Measurements from ENCODE around the gene GLG1.
"Not testable (repeated sequence)": the region's sequence is repeated elsewhere in the genome, so short reads cannot be mapped to it uniquely, and the experiment has no call there.

The GLG1 gene

GRCh38 chr16:74558873-74559272 lies 48.0 kb downstream of the GLG1 start:
- no peaks in the 10 kb centered on the region for H3K4me1 ChIP-seq (ENCODE audit: insufficient read depth, low read length)
- H3K9ac ChIP-seq (ENCODE audit: low read depth, low read length) = no peak overlapping the region
- no peaks in the 10 kb centered on the region for H3K9me3 ChIP-seq (ENCODE audit: insufficient read depth, low read length, severe bottlenecking)
- ATAC-seq (ENCODE audit: insufficient read depth, low read depth) (no peak), DNase-seq (no peak)
- no peak overlapping the region for H2AFZ ChIP-seq (ENCODE audit: low read depth, low read length)
- H3K27ac ChIP-seq (ENCODE audit: low read length) = no peak overlapping the region
- no peak overlapping the region for H3K4me3 ChIP-seq (ENCODE audit: low read depth in 1 of 2, low read length in 2 of 2)
- no peaks in the 10 kb centered on the region for H3K36me3 ChIP-seq (ENCODE audit: insufficient read depth, low read length)
- no peak overlapping the region for H3K4me2 ChIP-seq (ENCODE audit: insufficient read depth, low read length)
- no peaks in the 10 kb centered on the region for H3K27me3 ChIP-seq (ENCODE audit: insufficient read depth, low read length, poor library complexity)
- H3K79me2 ChIP-seq (ENCODE audit: insufficient read depth, low read length) = peaks cover 15% of the 10 kb centered on the region
- H4K20me1 ChIP-seq (ENCODE audit: insufficient read depth, low read length) = peaks cover 4% of the 10 kb centered on the region; the same call in 1 of the 2 replicates
- no peak for TF ChIP-seq EZH2 (IDR thresholded peaks at IDR 0.05; ENCODE audit: borderline replicate concordance, low read depth, low read length, severe bottlenecking)
- no peak for TF ChIP-seq CTCF (IDR thresholded peaks at IDR 0.05; ENCODE audit: borderline replicate concordance, extremely low read depth, low read length, poor library complexity, severe bottlenecking)

GRCh38 chr16:74557275-74557674 lies 49.6 kb downstream of the GLG1 start:
- Histone ChIP-seq H3K79me2 (ENCODE audit: insufficient read depth, low read length) (peaks cover 8% of the 10 kb centered on the region), H3K4me3 (ENCODE audit: low read depth in 1 of 2, low read length in 2 of 2) (no peak overlapping the region), H3K36me3 (ENCODE audit: insufficient read depth, low read length) (no peaks in the 10 kb centered on the region), H3K27ac (ENCODE audit: low read length) (no peak overlapping the region), H3K4me1 (ENCODE audit: insufficient read depth, low read length) (no peaks in the 10 kb centered on the region), H2AFZ (ENCODE audit: low read depth, low read length) (no peak overlapping the region), H3K9ac (ENCODE audit: low read depth, low read length) (no peak overlapping the region), H4K20me1 (ENCODE audit: insufficient read depth, low read length) (no peaks in the 10 kb centered on the region), H3K27me3 (ENCODE audit: insufficient read depth, low read length, poor library complexity) (no peaks in the 10 kb centered on the region), H3K4me2 (ENCODE audit: insufficient read depth, low read length) (no peak overlapping the region), H3K9me3 (ENCODE audit: insufficient read depth, low read length, severe bottlenecking) (no peaks in the 10 kb centered on the region)
- ATAC-seq (ENCODE audit: insufficient read depth, low read depth) (no peak), DNase-seq (no peak)
- TF ChIP-seq CTCF (IDR thresholded peaks at IDR 0.05; ENCODE audit: borderline replicate concordance, extremely low read depth, low read length, poor library complexity, severe bottlenecking) (no peak), EZH2 (IDR thresholded peaks at IDR 0.05; ENCODE audit: borderline replicate concordance, low read depth, low read length, severe bottlenecking) (no peak)

GRCh38 chr16:74556375-74556922 lies 50.5 kb downstream of the GLG1 start:
- no peak for DNase-seq
- no peak for TF ChIP-seq CTCF (IDR thresholded peaks at IDR 0.05; ENCODE audit: borderline replicate concordance, extremely low read depth, low read length, poor library complexity, severe bottlenecking)
- TF ChIP-seq EZH2 (IDR thresholded peaks at IDR 0.05; ENCODE audit: borderline replicate concordance, low read depth, low read length, severe bottlenecking) = no peak
- Histone ChIP-seq H3K4me3 (ENCODE audit: low read depth in 1 of 2, low read length in 2 of 2) (no peak overlapping the region), H3K9ac (ENCODE audit: low read depth, low read length) (no peak overlapping the region), H3K27me3 (ENCODE audit: insufficient read depth, low read length, poor library complexity) (no peaks in the 10 kb centered on the region), H3K27ac (ENCODE audit: low read length) (no peak overlapping the region), H3K9me3 (ENCODE audit: insufficient read depth, low read length, severe bottlenecking) (no peaks in the 10 kb centered on the region), H2AFZ (ENCODE audit: low read depth, low read length) (no peak overlapping the region), H3K4me1 (ENCODE audit: insufficient read depth, low read length) (no peaks in the 10 kb centered on the region), H3K4me2 (ENCODE audit: insufficient read depth, low read length) (no peak overlapping the region), H4K20me1 (ENCODE audit: insufficient read depth, low read length) (no peaks in the 10 kb centered on the region), H3K79me2 (ENCODE audit: insufficient read depth, low read length) (peaks cover 5% of the 10 kb centered on the region), H3K36me3 (ENCODE audit: insufficient read depth, low read length) (no peaks in the 10 kb centered on the region)
- ATAC-seq (ENCODE audit: insufficient read depth, low read depth) = no peak; the same call in 2 of the 3 replicates

GRCh38 chr16:74552357-74552756 lies 54.6 kb downstream of the GLG1 start:
- not testable (repeated sequence) for H3K4me3 ChIP-seq (ENCODE audit: low read depth in 1 of 2, low read length in 2 of 2); H3K36me3 ChIP-seq (ENCODE audit: insufficient read depth, low read length); H2AFZ ChIP-seq (ENCODE audit: low read depth, low read length); ATAC-seq (ENCODE audit: insufficient read depth, low read depth); DNase-seq; H3K79me2 ChIP-seq (ENCODE audit: insufficient read depth, low read length); H3K27ac ChIP-seq (ENCODE audit: low read length); H3K27me3 ChIP-seq (ENCODE audit: insufficient read depth, low read length, poor library complexity); H3K9ac ChIP-seq (ENCODE audit: low read depth, low read length); H4K20me1 ChIP-seq (ENCODE audit: insufficient read depth, low read length); H3K4me1 ChIP-seq (ENCODE audit: insufficient read depth, low read length); H3K4me2 ChIP-seq (ENCODE audit: insufficient read depth, low read length); H3K9me3 ChIP-seq (ENCODE audit: insufficient read depth, low read length, severe bottlenecking)

- H3K9me3 ChIP-seq (ENCODE audit: insufficient read depth, low read length, severe bottlenecking); H2AFZ ChIP-seq (ENCODE audit: low read depth, low read length); H3K36me3 ChIP-seq (ENCODE audit: insufficient read depth, low read length); H3K4me2 ChIP-seq (ENCODE audit: insufficient read depth, low read length); H3K4me3 ChIP-seq (ENCODE audit: low read depth in 1 of 2, low read length in 2 of 2); ATAC-seq (ENCODE audit: insufficient read depth, low read depth); H3K79me2 ChIP-seq (ENCODE audit: insufficient read depth, low read length); H3K9ac ChIP-seq (ENCODE audit: low read depth, low read length); H3K4me1 ChIP-seq (ENCODE audit: insufficient read depth, low read length); DNase-seq; H3K27me3 ChIP-seq (ENCODE audit: insufficient read depth, low read length, poor library complexity); H3K27ac ChIP-seq (ENCODE audit: low read length); H4K20me1 ChIP-seq (ENCODE audit: insufficient read depth, low read length): not testable (repeated sequence)
These were observed 56.5 kb downstream of the GLG1 start for GRCh38 chr16:74550227-74551019.

Data from DND-41 (cell line).